IMR-90 (cell line): ENCODE measurements around the gene DOCK2.

Experiments
- MAFK ChIP-seq: IDR thresholded peaks from 2 replicates; pipeline ENCODE4 v1.6.1; 2012; ENCODE audit warnings: low read depth, low read length, improper control_type of control experiment
- RFX5 ChIP-seq: IDR thresholded peaks from 2 replicates; pipeline ENCODE4 v1.8.0; 2012; ENCODE audit warnings: low read depth, mild to moderate bottlenecking, low read length, moderate library complexity
- TF ChIP-seq, protein P1 (sequence below): conservative IDR thresholded peaks from 2 replicates; pipeline ENCODE4 v1.5.1; 2012; ENCODE audit warnings: mild to moderate bottlenecking, low read depth, low read length, improper control_type of control experiment

DNA sequence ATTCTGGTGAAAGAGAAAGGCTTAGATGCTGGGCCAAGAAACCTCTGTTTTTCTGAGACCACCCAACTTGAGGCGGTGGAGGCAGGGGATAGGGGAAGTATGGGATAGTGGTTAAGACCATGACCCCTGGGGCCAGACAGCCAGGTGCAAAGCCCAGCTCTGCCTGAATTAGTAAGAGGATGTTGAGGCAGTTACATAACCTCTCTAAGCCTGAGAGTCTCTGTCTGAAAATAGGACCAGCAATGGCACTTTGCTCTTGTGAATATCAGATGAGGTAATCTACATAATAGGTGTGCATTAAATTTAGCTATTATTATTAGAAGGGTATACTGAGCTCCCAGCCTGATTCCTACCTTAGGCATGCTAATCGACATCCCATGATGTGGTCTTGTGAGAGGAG is 68.2 kb downstream of the DOCK2 start:
- no peak for TF ChIP-seq RFX5
- no peak for TF ChIP-seq MAFK
- TF ChIP-seq, protein P1, sequence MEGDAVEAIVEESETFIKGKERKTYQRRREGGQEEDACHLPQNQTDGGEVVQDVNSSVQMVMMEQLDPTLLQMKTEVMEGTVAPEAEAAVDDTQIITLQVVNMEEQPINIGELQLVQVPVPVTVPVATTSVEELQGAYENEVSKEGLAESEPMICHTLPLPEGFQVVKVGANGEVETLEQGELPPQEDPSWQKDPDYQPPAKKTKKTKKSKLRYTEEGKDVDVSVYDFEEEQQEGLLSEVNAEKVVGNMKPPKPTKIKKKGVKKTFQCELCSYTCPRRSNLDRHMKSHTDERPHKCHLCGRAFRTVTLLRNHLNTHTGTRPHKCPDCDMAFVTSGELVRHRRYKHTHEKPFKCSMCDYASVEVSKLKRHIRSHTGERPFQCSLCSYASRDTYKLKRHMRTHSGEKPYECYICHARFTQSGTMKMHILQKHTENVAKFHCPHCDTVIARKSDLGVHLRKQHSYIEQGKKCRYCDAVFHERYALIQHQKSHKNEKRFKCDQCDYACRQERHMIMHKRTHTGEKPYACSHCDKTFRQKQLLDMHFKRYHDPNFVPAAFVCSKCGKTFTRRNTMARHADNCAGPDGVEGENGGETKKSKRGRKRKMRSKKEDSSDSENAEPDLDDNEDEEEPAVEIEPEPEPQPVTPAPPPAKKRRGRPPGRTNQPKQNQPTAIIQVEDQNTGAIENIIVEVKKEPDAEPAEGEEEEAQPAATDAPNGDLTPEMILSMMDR: no peak
